A204.1 (cell line): Measurements from ENCODE around the gene TIPARP.
"Not testable (repeated sequence)": the region's sequence is repeated elsewhere in the genome, so short reads cannot be mapped to it uniquely, and the experiment has no call there.

Experiments used
- FAIRE-seq: peaks from 2 replicates; lab custom pipeline; 2012; peaks lifted over from hg19 to GRCh38; lab: Jason Lieb, UNC

TIPARP gene

GRCh38 chr3:156716105-156716862, 41.9 kb downstream of the TIPARP start:
- FAIRE-seq: no peak

GRCh38 chr3:156718622-156719306, 44.4 kb downstream of the TIPARP start:
- no peak for FAIRE-seq

- no peak for FAIRE-seq
Measured at GRCh38 chr3:156720826-156721225, 46.4 kb downstream of the TIPARP start.

- no peak for FAIRE-seq
Measured at GRCh38 chr3:156721687-156722618, 47.6 kb downstream of the TIPARP start.

GRCh38 chr3:156723182-156723619, 48.8 kb downstream of the TIPARP start:
- FAIRE-seq: no peak

- no peak for FAIRE-seq
Measured at GRCh38 chr3:156725682-156726081, 51.3 kb downstream of the TIPARP start.

GRCh38 chr3:156726456-156726855, 52.1 kb downstream of the TIPARP start:
- no peak for FAIRE-seq

GRCh38 chr3:156727519-156728205, 53.3 kb downstream of the TIPARP start:
- no peak for FAIRE-seq

GRCh38 chr3:156728267-156728985, 54.0 kb downstream of the TIPARP start:
- no peak for FAIRE-seq

- FAIRE-seq: no peak
Measured at GRCh38 chr3:156729460-156730179, 55.2 kb downstream of the TIPARP start.

- FAIRE-seq: no peak
Measured at GRCh38 chr3:156731813-156732212, 57.4 kb downstream of the TIPARP start.

GRCh38 chr3:156732261-156732660, 57.9 kb downstream of the TIPARP start:
- FAIRE-seq: no peak

- no peak for FAIRE-seq
Measured at GRCh38 chr3:156732715-156733421, 58.5 kb downstream of the TIPARP start.

- FAIRE-seq: not testable (repeated sequence)
Measured at GRCh38 chr3:156734661-156735060, 60.3 kb downstream of the TIPARP start.

GRCh38 chr3:156735471-156735870, 61.1 kb downstream of the TIPARP start:
- FAIRE-seq: no peak

- FAIRE-seq: not testable (repeated sequence)
Measured at GRCh38 chr3:156737049-156737448, 62.7 kb downstream of the TIPARP start.

GRCh38 chr3:156738251-156738650, 63.9 kb downstream of the TIPARP start:
- FAIRE-seq: no peak

- FAIRE-seq: no peak
Measured at GRCh38 chr3:156739976-156740375, 65.6 kb downstream of the TIPARP start.

- FAIRE-seq: not testable (repeated sequence)
Measured at GRCh38 chr3:156740581-156740980, 66.2 kb downstream of the TIPARP start.

- FAIRE-seq: no peak
Measured at GRCh38 chr3:156741935-156742334, 67.5 kb downstream of the TIPARP start.
